Measurements from ENCODE around the gene TFCP2.

DNA sequence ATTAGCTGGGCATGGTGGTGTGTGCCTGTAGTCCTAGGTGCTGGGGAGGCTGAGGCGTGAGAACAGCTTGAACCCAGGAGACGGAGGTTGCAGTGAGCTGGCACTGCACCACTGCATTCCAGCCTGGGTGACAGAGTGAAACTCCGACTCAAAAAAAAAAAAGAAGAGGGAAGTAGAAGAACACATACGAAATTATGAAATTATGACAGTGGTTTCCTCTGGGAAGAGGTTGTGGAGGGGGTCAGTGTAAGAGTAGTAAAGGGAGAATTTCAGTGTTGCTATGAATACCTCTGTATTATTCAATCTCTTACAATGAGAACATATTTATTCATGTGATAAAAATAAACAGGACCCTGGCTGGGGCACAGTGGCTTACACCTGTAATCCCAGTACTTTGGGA, 64.8 kb downstream of the TFCP2 start:
- TF ChIP-seq POLR2AphosphoS5 (IDR thresholded peaks at IDR 0.05; ENCODE audit: low read depth, low read length) (no peak), TAF1 (IDR thresholded peaks at IDR 0.05; ENCODE audit: borderline replicate concordance, insufficient read depth, low read length) (no peak), SIN3A (IDR thresholded peaks at IDR 0.05; ENCODE audit: borderline replicate concordance, insufficient read depth, low read length) (no peak), REST (IDR thresholded peaks at IDR 0.05; ENCODE audit: insufficient read depth in 1 of 2, low read depth in 2 of 2, low read length in 2 of 2) (no peak), FOXP2 (optimal IDR thresholded peaks at IDR 0.05; ENCODE audit: borderline replicate concordance, extremely low read depth, extremely low read length, insufficient read depth) (no peak)

All from PFSK-1 (cell line).